ENCODE results near the gene LAMA1.

Gene LAMA1

DNA sequence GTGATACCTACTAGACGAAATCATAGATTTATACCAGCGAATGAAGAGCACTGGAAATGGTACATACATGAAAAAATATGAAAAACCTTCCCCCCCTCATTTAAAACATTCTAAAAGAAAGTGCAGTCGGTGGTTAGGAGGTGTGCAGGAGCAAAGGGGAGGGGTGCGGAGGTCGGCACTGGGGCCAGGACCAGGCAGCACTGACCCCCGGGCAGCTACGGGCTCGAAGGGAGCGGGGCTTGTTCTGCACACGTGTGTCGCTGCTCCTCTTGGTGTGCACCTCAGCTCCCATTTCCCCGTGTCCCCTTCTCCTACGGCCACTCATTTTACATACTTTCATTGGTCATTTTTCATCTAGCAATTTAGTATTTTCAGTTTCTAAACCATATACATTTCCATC, 89.0 kb downstream of the LAMA1 start:
- Histone ChIP-seq H2AFZ (ENCODE audit: low read depth, low read length) (no peak overlapping the region), H4K20me1 (ENCODE audit: insufficient read depth, low read length) (no peaks in the 10 kb centered on the region), H3K9ac (ENCODE audit: low read depth, low read length) (no peak overlapping the region), H3K79me2 (ENCODE audit: insufficient read depth, low read length) (no peaks in the 10 kb centered on the region), H3K9me3 (ENCODE audit: insufficient read depth, low read length, severe bottlenecking) (no peaks in the 10 kb centered on the region), H3K27me3 (ENCODE audit: insufficient read depth, low read length, poor library complexity) (no peaks in the 10 kb centered on the region), H3K27ac (ENCODE audit: low read length) (no peak overlapping the region), H3K4me1 (ENCODE audit: insufficient read depth, low read length) (no peaks in the 10 kb centered on the region), H3K4me3 (ENCODE audit: low read depth in 1 of 2, low read length in 2 of 2) (no peak overlapping the region), H3K36me3 (ENCODE audit: insufficient read depth, low read length) (no peaks in the 10 kb centered on the region), H3K4me2 (ENCODE audit: insufficient read depth, low read length) (no peak overlapping the region)
- no peak for ATAC-seq (ENCODE audit: insufficient read depth, low read depth)
- TF ChIP-seq, protein P1, sequence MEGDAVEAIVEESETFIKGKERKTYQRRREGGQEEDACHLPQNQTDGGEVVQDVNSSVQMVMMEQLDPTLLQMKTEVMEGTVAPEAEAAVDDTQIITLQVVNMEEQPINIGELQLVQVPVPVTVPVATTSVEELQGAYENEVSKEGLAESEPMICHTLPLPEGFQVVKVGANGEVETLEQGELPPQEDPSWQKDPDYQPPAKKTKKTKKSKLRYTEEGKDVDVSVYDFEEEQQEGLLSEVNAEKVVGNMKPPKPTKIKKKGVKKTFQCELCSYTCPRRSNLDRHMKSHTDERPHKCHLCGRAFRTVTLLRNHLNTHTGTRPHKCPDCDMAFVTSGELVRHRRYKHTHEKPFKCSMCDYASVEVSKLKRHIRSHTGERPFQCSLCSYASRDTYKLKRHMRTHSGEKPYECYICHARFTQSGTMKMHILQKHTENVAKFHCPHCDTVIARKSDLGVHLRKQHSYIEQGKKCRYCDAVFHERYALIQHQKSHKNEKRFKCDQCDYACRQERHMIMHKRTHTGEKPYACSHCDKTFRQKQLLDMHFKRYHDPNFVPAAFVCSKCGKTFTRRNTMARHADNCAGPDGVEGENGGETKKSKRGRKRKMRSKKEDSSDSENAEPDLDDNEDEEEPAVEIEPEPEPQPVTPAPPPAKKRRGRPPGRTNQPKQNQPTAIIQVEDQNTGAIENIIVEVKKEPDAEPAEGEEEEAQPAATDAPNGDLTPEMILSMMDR (IDR thresholded peaks at IDR 0.05; ENCODE audit: borderline replicate concordance, extremely low read depth, low read length, poor library complexity, severe bottlenecking): no peak
- no peak for TF ChIP-seq EZH2 (IDR thresholded peaks at IDR 0.05; ENCODE audit: borderline replicate concordance, low read depth, low read length, severe bottlenecking)
- DNase-seq: no peak

DNA sequence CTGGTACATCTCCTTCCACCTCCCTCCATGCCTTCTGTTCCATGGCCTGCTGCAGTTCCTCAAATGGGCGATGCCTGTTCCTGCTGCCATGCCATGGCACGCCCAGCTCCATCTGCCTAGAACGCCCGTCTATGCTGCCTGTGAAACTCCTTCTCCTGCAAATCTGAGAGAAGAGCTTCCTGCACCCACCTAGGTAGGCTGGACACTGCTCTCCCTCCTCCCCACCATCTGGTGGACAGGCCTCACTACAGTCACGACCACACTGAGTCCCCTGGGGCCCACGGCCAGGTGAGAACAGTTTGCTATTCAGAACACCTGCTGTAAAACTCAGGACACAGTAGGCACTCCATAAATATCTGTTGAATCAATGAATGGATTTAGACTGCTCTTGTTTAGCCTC, 92.4 kb downstream of the LAMA1 start:
- Histone ChIP-seq H4K20me1 (ENCODE audit: insufficient read depth, low read length) (no peaks in the 10 kb centered on the region), H3K4me2 (ENCODE audit: insufficient read depth, low read length) (no peak overlapping the region), H2AFZ (ENCODE audit: low read depth, low read length) (no peak overlapping the region), H3K79me2 (ENCODE audit: insufficient read depth, low read length) (no peaks in the 10 kb centered on the region), H3K36me3 (ENCODE audit: insufficient read depth, low read length) (no peaks in the 10 kb centered on the region), H3K27me3 (ENCODE audit: insufficient read depth, low read length, poor library complexity) (no peaks in the 10 kb centered on the region), H3K9me3 (ENCODE audit: insufficient read depth, low read length, severe bottlenecking) (peaks cover 4% of the 10 kb centered on the region), H3K27ac (ENCODE audit: low read length) (no peak overlapping the region), H3K4me3 (ENCODE audit: low read depth in 1 of 2, low read length in 2 of 2) (no peak overlapping the region), H3K4me1 (ENCODE audit: insufficient read depth, low read length) (no peaks in the 10 kb centered on the region), H3K9ac (ENCODE audit: low read depth, low read length) (no peak overlapping the region)
- DNase-seq (no peak), ATAC-seq (ENCODE audit: insufficient read depth, low read depth) (no peak)
- TF ChIP-seq, protein P1 (IDR thresholded peaks at IDR 0.05; ENCODE audit: borderline replicate concordance, extremely low read depth, low read length, poor library complexity, severe bottlenecking): no peak
- TF ChIP-seq EZH2 (IDR thresholded peaks at IDR 0.05; ENCODE audit: borderline replicate concordance, low read depth, low read length, severe bottlenecking): no peak

DNA sequence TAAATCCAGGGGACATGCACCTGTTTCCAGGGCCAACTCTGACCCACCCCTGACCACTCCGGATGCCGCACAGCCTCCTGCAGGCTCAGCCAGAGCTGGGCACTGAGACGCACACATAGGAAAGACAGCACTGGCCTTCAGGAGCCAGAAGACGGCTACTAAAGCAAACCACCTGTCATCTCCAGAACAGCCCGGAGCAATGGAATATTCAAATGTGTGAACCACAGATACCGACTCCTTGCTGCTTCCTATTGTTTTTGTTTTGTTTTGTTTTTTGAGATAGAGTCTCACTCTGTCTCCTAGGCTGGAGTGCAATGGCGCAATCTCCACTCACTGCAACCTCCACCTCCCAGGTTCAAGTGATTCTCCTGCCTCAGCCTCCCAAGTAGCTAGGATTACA, 94.0 kb downstream of the LAMA1 start:
- H3K79me2 ChIP-seq (ENCODE audit: insufficient read depth, low read length): no peaks in the 10 kb centered on the region
- H3K4me2 ChIP-seq (ENCODE audit: insufficient read depth, low read length): no peak overlapping the region
- no peak overlapping the region for H3K27ac ChIP-seq (ENCODE audit: low read length)
- no peak overlapping the region for H3K9ac ChIP-seq (ENCODE audit: low read depth, low read length)
- H4K20me1 ChIP-seq (ENCODE audit: insufficient read depth, low read length): no peaks in the 10 kb centered on the region
- no peaks in the 10 kb centered on the region for H3K4me1 ChIP-seq (ENCODE audit: insufficient read depth, low read length)
- no peaks in the 10 kb centered on the region for H3K36me3 ChIP-seq (ENCODE audit: insufficient read depth, low read length)
- H2AFZ ChIP-seq (ENCODE audit: low read depth, low read length): no peak overlapping the region
- no peak for TF ChIP-seq EZH2 (IDR thresholded peaks at IDR 0.05; ENCODE audit: borderline replicate concordance, low read depth, low read length, severe bottlenecking)
- TF ChIP-seq, protein P1 (IDR thresholded peaks at IDR 0.05; ENCODE audit: borderline replicate concordance, extremely low read depth, low read length, poor library complexity, severe bottlenecking): no peak
- no peak for DNase-seq
- H3K4me3 ChIP-seq (ENCODE audit: low read depth in 1 of 2, low read length in 2 of 2): no peak overlapping the region
- H3K9me3 ChIP-seq (ENCODE audit: insufficient read depth, low read length, severe bottlenecking): peaks cover 4% of the 10 kb centered on the region
- ATAC-seq (ENCODE audit: insufficient read depth, low read depth): no peak
- no peaks in the 10 kb centered on the region for H3K27me3 ChIP-seq (ENCODE audit: insufficient read depth, low read length, poor library complexity)

DNA sequence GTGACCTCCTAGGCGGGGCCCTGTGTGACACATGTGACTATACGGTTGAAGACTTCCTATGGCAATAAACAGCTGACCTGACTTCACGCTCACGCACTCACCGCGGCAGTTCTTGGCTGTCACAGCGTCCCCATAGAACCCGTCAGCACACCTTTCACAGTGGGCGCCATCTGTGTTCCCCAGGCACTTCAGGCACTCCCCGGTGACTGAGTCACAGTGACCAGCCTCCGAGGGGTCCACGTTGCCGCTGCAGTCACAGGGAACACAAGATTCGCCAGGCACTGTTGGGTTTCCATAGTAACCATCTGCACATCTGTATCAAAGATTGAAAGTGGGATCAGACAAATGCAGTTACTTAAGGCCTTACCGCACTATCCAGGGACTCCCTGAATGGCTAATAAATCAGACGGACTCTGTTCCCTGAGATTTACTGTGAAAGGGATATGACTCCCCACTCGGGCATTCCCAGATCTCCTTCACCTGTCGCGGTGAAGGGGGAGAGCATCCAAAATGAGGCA, 94.5 kb downstream of the LAMA1 start:
- no peak for ATAC-seq (ENCODE audit: insufficient read depth, low read depth)
- Histone ChIP-seq H4K20me1 (ENCODE audit: insufficient read depth, low read length) (no peaks in the 10 kb centered on the region), H3K36me3 (ENCODE audit: insufficient read depth, low read length) (no peaks in the 10 kb centered on the region), H3K4me3 (ENCODE audit: low read depth in 1 of 2, low read length in 2 of 2) (no peak overlapping the region), H3K79me2 (ENCODE audit: insufficient read depth, low read length) (no peaks in the 10 kb centered on the region), H3K4me2 (ENCODE audit: insufficient read depth, low read length) (no peak overlapping the region), H3K27me3 (ENCODE audit: insufficient read depth, low read length, poor library complexity) (no peaks in the 10 kb centered on the region), H2AFZ (ENCODE audit: low read depth, low read length) (no peak overlapping the region), H3K4me1 (ENCODE audit: insufficient read depth, low read length) (no peaks in the 10 kb centered on the region), H3K27ac (ENCODE audit: low read length) (no peak overlapping the region), H3K9me3 (ENCODE audit: insufficient read depth, low read length, severe bottlenecking) (peaks cover 4% of the 10 kb centered on the region), H3K9ac (ENCODE audit: low read depth, low read length) (no peak overlapping the region)
- TF ChIP-seq, protein P1 (IDR thresholded peaks at IDR 0.05; ENCODE audit: borderline replicate concordance, extremely low read depth, low read length, poor library complexity, severe bottlenecking): no peak
- no peak for TF ChIP-seq EZH2 (IDR thresholded peaks at IDR 0.05; ENCODE audit: borderline replicate concordance, low read depth, low read length, severe bottlenecking)
- no peak for DNase-seq
